ENCODE results near the gene C11orf91. TPM values are rescaled to one million over a fixed set of nuclear protein-coding genes. Genes with fewer than 3 reads are reported as not detected.
"Not testable (repeated sequence)": the region's sequence is repeated elsewhere in the genome, so short reads cannot be mapped to it uniquely, and the experiment has no call there.

Gene C11orf91
- total RNA-seq, 1 donor from 2014 or later: not detected

DNA sequence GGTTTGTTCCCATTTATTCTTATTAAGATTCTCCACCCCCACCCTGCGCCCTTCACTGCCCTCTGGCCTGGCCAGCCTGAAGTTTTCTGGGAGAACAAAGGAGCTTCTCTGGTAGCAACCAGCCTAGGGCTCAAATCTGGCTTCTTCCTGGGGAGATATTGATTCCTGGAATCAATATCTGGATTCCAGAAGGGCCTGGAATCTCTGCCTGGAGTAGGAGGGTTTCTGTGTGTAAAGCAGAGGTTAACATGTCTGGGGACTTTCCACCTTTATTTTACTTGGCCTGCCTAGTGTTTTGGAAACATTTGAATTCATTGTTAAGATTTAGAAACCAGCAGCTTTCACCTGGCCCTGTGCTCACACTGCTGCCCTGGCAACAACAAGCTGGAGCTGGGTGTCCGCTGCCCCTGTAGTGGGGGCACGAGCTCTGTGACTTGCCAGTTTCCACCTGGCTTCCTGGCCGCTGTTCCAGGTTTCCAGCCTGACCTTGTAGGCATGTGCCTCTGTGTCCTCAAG is 5.5 kb downstream of the C11orf91 start:
- no peak for DNase-seq

DNA sequence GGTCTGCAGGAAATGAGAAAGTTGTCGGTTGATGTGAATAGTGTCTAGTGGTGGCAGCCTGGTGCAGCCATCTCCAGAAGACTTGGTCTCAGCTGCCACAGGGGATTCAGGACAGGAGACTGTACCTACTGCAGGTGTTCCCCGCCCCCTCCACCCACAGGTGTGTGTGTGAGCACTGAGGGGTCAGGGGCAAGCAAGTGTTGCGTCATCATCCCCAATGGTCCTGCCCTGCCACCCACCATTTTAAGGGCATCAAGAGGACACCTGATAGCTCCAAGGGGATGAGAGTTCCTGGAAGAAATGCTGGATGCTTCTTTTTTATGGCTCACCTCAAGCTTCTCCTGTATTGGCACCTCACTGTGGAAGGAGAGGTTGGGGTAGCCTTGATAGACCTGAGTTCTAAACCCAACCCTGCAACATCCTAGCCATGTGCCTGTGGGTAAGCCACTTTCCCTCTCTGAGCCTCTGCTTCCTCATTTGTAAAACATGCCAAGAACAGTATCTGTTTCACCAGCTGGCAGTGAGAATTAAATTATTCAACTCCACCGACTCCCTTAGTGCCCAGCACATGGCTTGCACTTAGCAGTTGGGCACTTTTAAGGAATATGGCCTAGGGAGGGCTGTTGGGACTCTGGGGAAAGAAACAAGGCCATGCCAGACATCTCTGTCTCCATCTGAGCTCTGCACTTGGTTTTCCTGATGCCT is 6.1 kb downstream of the C11orf91 start:
- DNase-seq: no peak

DNA sequence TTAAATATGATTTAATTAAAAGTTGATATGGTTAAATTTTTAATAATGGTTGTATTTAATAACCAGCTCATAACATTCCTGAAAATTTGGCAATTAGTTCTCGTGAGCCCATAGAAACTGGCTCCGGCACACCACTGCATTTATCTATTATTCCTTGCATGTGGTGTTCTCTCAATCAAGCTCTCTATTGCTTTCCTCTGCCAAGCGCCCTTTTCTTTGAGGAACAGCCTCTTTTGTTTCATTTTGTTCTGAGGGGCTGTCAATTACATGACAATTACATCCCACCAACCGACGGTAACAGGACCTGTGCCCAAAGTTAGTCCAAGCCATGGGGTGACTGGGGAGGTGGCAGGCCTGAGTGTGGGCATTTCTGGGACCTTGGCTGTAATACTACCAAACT is 8.1 kb downstream of the C11orf91 start:
- DNase-seq: no peak

DNA sequence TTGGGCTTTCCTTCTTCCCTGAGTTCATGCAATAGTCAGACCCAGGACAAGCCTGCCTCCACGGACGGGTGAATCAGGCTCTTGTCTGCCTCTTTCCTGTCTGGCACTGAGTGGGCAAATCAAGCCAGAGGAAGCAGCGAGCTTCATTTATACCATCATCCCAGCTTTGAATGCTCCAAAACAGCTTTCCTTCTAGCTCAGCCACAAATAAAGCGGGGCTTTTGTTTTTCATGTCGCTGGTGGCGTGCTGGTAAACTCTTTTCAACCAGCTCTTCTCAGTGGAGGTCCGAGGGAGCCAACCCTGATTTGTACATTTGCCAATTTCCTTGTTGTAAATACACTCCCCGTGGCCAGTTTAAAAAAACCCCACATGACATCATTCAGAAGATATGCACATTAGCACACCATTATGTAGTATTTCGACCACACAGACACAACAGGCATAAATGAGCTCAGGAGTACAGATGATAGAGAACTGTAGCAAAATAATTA is 8.6 kb downstream of the C11orf91 start:
- DNase-seq: peak; percentile 75

DNA sequence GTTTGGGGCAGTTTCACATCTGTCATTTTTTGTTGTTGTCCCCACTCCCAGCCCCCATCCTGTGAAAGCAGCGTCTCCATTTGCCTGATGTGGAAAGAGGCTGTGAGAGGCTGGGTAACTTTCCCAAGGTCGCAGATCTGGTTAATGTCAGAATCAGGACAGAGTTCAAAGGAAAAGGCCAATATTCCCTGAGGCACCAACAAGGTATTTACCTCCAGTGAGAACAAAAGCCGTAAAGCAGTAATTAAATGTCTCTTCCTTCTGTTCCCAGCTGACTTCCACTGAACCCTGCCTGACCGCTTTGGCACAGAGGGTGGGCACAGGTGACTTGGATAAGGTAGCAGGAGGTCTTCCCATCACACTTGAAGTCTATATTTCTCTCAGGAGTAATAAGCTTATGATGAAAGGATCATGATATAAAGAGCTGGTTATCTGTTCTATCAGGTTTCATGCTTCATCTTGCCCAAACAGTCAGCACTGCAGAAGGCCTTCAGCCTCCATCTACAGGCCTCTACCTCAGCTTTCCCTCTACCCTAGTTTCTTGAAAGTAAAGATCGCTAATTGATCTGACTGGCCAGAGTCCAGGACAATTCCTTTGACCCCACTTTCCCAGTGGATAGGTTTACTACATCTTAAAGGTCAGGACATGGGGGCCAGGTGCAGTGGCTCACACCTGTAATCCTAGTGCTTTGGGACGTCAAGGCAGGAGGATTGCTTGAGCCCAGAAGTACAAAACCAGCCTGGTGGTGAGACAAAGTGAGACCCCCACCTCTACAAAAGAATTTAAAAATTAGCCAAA is 9.4 kb downstream of the C11orf91 start:
- no peak for DNase-seq

DNA sequence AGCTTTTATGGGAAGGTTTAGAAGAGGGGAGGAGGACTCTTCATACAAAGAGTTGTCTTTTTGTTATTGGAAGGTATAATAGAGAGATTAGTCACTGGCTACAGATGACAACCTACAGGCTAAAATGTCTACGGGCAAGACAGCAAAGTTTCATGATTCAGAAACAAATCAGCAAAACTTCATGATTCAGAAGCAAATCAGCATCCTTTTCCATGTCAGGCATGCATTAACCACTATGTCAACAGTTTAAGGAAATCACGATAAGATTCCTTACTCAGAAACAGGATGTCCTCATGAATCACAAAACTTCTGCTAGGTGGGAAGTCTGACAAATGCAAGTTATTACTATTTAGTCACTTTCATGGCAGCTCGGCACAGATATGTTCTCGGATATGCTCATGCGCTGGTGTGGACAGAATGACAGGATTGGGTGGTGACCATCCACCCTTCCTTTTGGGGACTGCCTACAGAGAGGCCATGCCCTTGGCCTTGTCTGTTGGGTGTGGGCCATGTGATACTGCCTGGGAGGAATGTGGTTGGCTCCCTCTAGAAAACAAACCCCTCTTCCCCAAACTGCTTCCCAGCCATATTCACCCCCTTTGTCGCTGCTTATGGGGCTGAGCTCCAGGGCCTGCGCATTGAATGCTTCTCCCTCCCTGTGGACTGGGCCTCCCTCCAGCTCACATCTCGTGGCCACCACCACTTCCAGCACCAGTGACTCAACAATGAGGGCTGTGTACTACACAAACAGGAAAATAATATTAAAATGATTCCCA is 10.1 kb downstream of the C11orf91 start:
- peak; percentile 58 for DNase-seq

DNA sequence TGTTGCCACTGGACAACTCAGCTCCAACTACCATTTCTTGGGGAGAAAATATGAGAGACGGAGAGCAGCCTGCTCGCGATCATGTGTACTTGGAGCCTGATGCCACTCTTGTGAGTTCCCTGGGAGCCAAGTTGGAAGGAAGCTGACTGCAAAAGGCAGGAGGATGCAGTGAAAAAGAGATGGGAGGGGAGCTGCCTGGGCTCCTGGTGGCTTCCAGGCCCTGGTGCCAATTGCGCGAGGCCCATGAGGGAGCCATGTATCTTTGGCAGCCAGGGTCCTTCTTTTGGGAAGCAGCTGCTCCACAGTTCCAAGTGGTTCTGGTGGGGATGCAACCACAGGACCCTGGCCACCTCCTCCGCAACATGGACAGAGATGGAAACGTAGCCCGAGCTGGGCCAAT is 11.1 kb downstream of the C11orf91 start:
- DNase-seq: no peak

DNA sequence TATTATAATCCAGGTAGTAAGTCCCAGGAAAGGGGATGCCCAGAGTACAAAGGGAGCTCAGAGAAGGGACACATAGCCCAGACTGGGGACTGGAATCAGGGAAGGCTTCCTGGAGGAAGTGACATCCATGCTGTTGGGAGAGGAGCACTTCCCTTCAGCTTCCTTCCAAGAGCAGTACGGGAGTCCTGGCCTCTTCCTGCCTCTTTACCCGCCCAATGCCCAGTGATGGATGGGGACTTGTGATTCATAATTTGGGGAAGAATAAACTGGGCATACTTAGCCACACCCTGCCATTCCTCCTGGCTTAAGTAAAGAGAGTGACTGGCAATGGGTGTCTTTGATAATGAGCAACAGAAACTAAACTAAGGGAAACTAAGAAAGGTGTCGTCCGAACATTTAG is 11.5 kb downstream of the C11orf91 start:
- DNase-seq: no peak

DNA sequence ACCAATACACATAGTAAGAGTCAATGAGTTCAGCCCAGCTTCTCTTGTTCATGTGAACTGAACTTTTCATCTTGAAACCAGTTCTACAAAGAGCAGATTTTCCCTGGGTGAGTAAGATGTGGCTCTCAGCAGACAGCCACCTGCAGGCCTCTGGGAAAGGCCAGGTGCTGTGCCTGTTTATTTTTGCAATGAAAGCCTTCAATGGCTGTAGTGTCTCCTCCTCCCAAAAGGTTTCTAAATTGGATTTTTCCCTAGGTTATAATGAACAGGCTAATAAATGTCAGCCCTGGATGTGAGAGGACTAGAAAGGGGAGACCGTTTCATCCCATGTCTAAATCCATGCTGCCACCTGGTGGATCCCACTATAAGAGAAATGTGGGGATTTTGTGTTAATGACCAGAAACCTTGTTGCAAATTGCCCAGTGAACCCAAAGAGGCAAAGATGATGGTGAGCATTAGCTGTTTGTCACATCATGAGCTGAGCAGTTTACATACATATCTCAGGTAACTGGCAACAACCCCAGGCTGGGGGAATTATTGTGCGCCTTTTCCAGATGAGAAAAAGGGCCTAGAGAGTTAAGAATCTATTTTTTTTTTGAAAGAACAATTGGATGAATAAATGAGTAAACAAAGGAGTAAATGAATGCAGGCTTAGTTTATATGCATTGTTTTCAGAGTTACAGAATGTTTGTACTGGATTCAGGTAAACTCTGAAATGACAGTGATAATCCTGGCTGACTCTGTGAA is 12.7 kb downstream of the C11orf91 start:
- DNase-seq: no peak

DNA sequence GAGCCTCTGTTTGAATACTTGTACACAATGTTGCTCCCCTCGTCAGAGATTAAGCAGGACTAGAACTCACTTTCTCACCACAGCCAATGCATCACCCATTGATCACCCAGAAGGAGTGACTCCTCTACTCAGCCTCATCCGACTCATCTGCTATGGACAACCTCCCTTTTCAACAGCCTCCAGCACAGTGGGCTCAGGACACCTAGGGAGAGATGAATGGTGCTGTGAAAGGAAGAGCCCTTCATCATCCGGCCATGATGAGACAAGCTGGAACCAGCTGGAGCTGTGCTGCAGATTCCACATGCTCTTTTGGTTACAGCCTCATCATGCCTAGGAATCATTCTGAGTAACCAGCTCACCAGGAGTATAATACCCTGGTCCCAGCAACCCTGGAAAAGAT is 15.5 kb downstream of the C11orf91 start:
- DNase-seq: no peak

DNA sequence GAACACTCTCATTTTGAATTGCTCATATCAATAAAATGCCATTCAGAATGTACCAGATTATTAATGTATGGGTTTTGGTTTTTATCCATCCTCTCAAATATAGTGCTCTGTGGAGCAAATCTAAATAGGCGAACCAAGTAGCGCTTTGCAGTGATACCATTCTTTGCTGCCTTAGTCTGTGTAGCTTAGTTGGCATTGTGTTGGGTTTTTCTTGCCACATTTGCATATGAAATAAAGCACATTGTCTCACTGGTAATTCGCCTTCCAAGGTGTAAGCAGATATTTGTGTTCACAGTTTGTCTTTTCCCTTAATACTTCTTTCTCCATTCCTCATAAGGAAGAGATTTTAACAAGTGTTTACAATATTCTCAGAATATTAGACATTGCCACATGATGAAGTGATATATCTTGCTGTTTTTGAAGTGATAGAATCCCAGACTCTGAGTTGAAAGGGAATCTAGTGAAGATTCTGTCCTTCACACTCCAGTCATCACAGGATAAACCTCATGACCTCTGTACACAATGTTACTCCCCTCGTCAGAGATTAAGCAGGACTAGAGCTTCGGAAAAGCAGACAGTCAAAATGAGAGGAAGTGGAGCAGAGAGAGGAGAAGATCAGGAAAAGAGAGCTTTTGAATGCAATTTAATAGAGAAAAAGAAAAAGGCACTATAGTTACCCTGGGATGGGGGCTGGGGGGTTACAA is 16.5 kb downstream of the C11orf91 start:
- DNase-seq: no peak

DNA sequence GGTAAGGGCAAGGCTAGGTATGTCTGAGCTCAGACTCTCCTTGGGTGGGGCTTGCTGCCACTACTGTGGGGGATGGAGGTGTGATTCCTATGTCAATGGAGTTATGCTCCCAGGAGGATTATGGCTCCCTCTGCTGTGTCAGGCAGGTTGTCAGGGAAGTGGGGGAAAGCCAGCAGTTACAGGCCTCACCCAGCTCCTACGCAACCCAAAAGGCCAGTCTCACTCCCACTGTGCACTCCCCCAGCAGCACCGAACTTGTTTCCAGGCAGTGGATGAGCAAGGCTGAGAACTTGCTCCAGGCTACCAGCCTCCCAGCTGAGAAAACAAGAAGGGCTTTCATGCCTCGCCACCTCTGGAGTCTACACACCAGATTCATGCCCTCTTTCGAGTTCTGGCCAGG is 18.2 kb downstream of the C11orf91 start:
- no peak for DNase-seq

DNA sequence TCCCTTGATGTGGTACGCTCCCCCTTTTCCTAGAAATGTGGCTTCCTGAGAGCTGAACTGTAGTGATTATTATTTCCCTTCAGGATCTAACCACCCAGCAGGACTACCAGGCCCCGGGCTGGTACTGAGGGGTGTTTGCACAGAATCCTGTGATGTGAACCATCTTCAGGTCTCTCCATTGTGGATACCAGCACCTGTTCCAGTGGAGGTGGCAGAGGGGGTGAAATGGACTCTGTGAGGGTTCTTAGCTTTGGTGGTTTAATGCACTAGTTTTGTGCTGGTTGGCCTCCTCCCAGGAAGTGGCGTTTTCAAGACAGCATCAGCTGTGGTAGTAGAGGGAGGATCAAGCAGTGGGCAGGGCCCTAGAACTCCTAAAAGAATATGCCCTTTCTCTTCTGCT is 18.6 kb downstream of the C11orf91 start:
- no peak for DNase-seq

DNA sequence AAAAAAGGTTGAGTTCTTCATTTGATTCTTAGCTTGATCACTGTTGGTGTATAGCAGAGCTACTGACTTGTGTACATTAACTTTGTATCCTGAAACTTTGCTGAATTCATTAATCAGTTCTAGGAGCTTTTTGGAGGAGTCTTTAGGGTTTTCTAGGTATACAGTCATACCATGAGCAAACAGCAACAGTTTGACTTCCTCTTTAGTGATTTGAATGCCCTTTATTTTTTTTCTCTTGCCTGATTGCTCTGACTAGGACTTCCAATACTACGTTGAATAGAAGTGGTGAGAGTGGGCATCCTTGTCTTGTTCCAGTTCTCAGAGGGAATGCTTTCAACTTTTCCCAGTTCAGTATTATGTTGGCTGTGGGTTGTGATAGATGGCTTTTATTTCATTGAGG is 22.0 kb downstream of the C11orf91 start:
- DNase-seq: not testable (repeated sequence)

DNA sequence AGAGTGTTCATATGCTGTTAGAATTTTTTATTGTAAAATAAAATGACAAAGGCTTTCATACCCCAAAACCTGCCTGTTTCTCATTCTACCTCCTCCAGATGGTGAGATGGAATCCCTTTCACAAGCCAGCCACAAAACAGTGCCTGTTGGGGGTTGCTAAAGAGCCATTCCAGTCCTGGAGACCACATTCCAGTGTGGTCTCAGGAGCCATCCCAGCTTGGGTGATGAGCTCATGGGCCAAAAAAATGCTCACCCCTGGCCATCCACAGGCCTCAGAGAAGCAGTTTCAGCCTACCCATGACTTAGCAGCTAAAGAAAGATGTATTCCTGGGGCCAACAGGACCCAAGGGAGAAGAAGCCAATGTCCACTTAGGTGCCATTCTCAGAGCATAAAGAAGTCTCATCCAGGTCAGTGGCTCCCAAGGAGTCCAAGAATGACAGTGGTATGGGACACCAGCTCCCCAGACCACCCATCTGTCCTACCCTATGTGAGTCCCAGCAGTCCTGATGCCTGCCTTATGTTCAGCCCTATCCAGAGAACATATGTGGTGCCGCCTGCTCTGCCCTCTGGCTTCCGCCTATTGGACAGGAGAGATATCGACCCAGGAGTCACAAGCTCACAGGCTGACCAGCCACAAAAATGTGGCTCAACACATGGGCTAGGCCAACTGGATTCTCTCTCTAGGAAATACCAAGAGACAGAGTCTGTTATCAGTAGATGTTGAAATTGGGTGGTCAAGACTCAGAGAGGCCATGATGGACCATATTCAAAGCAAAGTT is 26.4 kb downstream of the C11orf91 start:
- no peak for DNase-seq

DNA sequence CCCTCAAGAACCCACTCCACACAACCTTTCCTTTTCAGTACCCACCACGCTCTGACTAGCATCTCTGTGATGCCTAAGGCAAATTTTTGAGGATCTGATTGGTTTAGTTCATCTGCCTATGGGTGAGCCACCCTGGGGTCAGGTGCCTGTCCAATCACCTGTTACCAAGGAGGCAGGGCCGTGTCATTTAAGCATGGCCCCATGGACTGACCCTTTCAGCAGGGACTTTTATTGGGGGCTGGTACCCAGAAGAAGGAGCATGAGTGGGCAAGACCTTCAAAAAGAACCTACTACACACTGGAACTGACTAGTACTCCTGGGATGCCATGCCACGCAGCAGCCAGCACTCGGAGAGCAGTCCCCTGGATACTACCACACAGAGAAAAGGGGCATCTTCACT is 28.4 kb downstream of the C11orf91 start:
- DNase-seq: no peak

DNA sequence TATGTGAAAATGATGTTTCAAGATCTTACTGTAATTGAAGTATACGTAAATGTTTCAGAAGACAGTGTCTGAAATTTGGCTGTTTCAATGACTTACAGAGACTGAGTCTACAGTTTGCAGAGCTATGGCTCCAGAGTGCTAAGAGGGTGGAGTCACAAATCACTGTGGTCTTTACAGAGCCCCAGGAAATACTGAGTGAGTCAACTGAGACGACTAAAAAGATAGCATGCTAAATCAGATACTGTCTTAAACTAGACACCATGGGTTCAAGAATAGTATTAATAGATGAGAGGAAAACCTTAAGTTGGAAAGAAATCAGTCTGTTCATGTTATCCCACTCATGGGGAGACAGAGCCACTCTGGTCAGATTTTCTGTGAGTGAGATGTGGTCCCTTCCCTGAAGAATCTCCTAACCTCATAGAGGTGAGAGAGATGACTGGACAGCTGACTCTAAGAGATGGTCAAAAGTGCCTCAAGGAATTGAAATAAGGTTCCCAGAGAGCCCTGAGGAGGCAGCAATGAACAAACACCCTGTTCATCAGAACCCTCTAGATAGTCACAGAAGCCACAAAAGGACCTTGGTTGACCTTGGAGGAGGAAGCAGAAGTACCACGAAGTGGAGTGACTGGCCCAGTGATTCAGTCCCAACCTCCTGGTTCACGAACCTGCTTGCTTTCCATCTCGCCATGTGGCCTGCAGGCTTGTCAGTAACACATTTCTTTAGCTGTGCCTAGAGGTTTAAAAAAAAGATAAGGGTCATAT is 30.2 kb downstream of the C11orf91 start:
- no peak for DNase-seq

DNA sequence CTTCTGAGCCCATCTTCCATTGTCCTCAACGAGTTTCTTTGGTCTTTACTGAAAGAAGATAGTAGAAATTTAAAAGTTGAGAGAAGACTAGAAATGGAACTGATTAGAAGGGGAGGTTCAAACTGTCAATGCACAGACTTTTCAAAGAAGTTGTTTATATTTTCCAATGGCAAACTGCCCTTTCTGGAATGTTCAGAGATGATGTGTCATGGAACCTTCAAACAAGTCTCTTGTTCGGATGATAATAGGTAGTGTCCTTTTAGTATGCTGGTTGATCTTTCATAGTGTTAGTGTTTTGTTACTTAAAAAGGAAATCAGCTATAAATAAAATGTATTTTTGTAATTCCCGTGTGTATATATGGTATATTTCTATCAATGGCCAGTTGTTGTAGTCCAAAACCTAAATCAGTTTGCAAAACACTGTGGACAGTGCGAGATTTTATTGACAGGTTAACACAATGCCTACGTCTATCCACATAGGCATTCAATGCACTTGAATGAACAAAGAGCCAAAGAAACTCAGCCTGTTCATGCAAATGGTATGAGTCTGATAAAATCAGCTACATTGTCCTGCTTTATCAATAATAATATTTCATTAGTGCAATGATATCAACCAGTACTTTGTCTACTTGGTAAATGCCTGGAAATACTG is 30.9 kb downstream of the C11orf91 start:
- no peak for DNase-seq

DNA sequence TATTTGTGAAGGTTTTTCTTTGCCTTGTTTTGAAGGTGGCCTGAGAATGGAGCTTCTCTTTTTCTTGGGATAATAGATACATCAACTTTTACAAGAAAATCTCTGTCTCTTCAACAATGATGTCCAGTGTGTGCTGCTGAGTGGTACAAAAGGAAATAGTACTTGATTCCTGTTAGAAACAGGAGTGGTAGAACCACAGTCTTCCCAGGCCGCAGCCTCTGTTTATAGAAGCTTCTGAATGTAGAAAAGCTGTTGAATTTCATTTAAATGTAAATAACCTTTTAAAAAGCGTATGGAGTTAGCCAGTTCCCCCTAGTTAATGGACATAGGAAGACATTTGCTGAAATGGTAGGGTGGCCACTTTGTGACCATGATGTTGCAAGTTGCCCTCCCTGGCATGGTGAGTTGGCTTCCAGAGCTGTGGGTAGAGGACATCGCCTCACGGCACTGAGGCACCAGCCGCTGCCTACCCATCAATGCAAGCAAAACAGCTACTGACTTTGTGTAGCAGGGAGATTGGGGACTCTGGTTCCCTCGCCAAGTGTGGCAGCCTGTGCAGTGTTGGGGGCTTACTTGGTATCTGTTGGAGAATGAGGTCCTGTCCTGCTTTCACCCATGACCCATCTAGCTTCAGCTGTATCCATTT is 31.6 kb downstream of the C11orf91 start:
- no peak for DNase-seq

Data from occipital lobe (tissue), 2 donors.